ENCODE data around the gene EXOC4. TPM values are rescaled to one million over a fixed set of nuclear protein-coding genes. Genes with fewer than 3 reads are reported as not detected.

The EXOC4 gene
- total RNA-seq, 1 donor from 2014 or later: 103 TPM

DNA sequence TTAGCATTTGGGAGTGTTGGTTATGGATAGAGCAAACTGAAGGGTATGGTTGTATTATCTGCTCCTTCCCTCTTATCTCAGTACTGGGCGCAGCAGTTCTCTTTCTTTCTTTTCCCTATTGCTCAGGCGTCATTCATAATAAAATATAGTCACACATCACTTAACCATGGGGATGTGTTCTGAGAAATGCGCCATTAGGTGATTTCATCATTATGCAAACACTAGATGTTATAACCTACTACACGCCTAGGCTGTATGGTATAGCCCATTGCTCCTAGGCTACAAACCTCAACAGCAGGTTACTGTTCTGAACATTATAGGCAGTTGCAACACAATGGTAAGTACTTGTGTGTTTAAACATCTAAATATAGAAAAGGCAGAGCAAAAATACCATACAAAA, 401.7 kb downstream of the EXOC4 start:
- POLR2A ChIA-PET: no interaction called here
- ATAC-seq (ENCODE audit: low read depth) (no peak), DNase-seq (no peak)
- CTCF ChIA-PET: no interaction called here
- Mint-ChIP-seq H3K4me1 (no peaks in the 10 kb centered on the region), H3K27me3 (no peaks in the 10 kb centered on the region), H3K36me3 (ENCODE audit: low read depth) (no peaks in the 10 kb centered on the region), H3K27ac (no peak overlapping the region), H3K9me3 (no peaks in the 10 kb centered on the region), H3K4me3 (no peak overlapping the region)
- TF ChIP-seq, protein P1, sequence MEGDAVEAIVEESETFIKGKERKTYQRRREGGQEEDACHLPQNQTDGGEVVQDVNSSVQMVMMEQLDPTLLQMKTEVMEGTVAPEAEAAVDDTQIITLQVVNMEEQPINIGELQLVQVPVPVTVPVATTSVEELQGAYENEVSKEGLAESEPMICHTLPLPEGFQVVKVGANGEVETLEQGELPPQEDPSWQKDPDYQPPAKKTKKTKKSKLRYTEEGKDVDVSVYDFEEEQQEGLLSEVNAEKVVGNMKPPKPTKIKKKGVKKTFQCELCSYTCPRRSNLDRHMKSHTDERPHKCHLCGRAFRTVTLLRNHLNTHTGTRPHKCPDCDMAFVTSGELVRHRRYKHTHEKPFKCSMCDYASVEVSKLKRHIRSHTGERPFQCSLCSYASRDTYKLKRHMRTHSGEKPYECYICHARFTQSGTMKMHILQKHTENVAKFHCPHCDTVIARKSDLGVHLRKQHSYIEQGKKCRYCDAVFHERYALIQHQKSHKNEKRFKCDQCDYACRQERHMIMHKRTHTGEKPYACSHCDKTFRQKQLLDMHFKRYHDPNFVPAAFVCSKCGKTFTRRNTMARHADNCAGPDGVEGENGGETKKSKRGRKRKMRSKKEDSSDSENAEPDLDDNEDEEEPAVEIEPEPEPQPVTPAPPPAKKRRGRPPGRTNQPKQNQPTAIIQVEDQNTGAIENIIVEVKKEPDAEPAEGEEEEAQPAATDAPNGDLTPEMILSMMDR (IDR thresholded peaks at IDR 0.05): no peak
- intact Hi-C loops (cut with micrococcal nuclease): no loop called here

DNA sequence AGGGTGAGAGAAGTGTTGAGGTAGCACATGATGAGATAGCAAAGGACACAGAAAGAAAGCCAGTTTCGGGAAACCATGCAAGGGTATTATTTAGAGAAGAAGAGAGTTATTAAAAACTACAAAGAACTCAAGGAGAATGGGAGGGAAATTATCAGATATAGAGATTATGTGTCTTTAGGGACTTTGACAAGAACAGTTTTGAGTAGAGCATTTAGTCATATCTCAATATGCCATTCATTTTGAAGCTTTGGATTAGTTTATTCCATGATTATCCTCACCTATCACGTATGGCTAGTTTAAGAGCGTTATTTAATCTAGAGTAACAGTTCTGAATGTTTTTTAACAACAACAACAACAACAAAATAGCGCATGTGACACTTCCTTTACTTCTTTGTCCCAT, 409.4 kb downstream of the EXOC4 start:
- Mint-ChIP-seq H3K4me3 (no peak overlapping the region), H3K36me3 (ENCODE audit: low read depth) (peaks cover 14% of the 10 kb centered on the region), H3K4me1 (no peaks in the 10 kb centered on the region), H3K9me3 (no peaks in the 10 kb centered on the region), H3K27ac (no peak overlapping the region), H3K27me3 (no peaks in the 10 kb centered on the region)
- TF ChIP-seq, protein P1 (IDR thresholded peaks at IDR 0.05): no peak
- ATAC-seq (ENCODE audit: low read depth) (no peak), DNase-seq (no peak)
- ChIA-PET POLR2A (no interaction called here), CTCF (no interaction called here)
- intact Hi-C loops (cut with micrococcal nuclease): no loop called here

DNA sequence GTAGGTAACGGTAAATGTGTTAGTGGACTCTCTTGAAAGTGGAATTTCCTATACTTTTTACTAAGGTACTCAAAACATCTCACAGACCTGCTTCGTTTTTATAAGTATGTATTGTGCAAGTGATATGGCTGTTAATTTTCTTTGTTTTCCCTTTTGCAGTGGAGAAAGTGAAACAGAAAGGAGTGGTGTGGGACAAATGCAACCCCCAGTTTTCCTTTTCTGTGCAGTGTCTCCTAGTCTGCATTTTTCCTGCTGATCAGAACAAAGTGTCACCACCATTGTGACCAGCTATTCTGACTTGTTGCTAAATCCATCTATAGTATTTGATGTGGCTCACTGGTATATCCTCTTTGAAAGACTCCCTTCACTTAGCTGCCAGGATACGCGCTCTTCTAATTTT, 410.0 kb downstream of the EXOC4 start:
- Mint-ChIP-seq H3K4me3 (no peak overlapping the region), H3K4me1 (no peaks in the 10 kb centered on the region), H3K27ac (no peak overlapping the region), H3K36me3 (ENCODE audit: low read depth) (peaks cover 14% of the 10 kb centered on the region), H3K27me3 (no peaks in the 10 kb centered on the region), H3K9me3 (no peaks in the 10 kb centered on the region)
- ChIA-PET POLR2A (no interaction called here), CTCF (no interaction called here)
- intact Hi-C loops (cut with micrococcal nuclease): no loop called here
- DNase-seq: no peak
- no peak for ATAC-seq (ENCODE audit: low read depth)
- TF ChIP-seq, protein P1 (IDR thresholded peaks at IDR 0.05): no peak

DNA sequence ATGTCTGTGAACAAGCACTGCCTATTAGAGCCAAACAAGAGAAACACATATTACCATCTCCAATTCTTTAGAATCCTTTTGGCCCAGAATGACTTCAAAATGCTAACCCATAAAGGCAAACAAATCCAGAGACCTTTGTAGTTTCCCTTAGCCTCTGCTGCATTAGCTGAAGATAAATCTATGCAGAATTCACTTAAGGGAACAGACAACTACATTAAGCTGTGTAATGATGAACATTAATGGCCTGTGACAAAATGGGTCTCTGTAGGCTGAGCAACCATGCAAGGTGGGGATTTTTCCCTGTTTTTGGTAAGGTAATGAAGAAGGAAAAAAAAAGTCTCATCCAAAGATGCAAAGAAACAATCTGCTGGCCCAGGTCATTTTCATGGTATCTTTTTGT, 411.6 kb downstream of the EXOC4 start:
- CTCF ChIA-PET: no interaction called here
- no peak for DNase-seq
- H3K4me1 Mint-ChIP-seq: no peaks in the 10 kb centered on the region

DNA sequence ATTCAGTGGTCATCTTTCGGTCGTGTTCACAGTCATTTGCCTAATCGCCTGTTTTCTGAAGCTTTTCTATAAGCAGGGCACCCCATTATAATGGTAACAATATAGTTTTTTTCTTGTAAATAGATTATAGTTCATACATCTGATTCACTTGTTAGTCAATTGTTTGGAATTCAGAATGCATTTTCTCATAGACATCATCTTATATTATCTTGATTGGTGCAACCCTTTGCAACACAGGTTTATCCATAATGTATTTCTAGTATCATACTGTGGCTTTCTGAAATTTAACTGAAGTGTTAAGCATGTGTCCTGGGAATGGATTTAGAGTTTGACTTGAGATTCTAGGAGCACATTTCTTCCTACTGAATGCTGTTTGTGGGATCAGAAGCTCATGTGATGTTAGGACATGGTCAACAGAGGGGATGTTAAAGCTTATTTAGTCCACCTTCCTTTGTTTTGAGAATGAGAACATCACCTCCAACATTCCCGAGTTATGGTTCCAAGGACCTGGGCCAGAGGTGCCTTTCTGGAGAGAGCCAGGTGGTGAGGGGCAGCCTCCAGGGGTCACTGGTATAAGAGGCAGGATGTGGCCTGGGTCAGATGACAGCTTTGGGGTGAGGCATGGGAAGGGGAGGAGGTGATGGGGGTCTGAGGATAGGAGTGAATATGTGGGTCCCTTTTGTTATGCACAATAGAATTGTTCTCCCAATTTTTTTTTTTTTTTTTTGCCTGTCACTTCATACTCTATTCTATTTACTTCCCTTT, 415.6 kb downstream of the EXOC4 start:
- CTCF ChIA-PET: no interaction called here
- ATAC-seq (ENCODE audit: low read depth): no peak
- no peak for DNase-seq
- Mint-ChIP-seq H3K9me3 (no peaks in the 10 kb centered on the region), H3K4me1 (no peaks in the 10 kb centered on the region), H3K27ac (no peak overlapping the region), H3K36me3 (ENCODE audit: low read depth) (peaks cover 5% of the 10 kb centered on the region), H3K4me3 (no peak overlapping the region), H3K27me3 (no peaks in the 10 kb centered on the region)
- intact Hi-C loops (cut with micrococcal nuclease): no loop called here
- TF ChIP-seq, protein P1 (IDR thresholded peaks at IDR 0.05): no peak
- POLR2A ChIA-PET: no interaction called here

More for the DNA sequence above, 411.6 kb downstream of the EXOC4 start:
- Mint-ChIP-seq H3K27ac (no peak overlapping the region), H3K9me3 (no peaks in the 10 kb centered on the region), H3K4me3 (no peak overlapping the region), H3K36me3 (ENCODE audit: low read depth) (peaks cover 14% of the 10 kb centered on the region), H3K27me3 (no peaks in the 10 kb centered on the region)
- intact Hi-C loops (cut with micrococcal nuclease): no loop called here
- TF ChIP-seq, protein P1 (IDR thresholded peaks at IDR 0.05): no peak
- POLR2A ChIA-PET: no interaction called here
- ATAC-seq (ENCODE audit: low read depth): no peak

Measured in activated B cell treated with CpG ODN at 0.5 μM for 24 hours (primary cell).